Lower lobe of right lung (tissue), 2 donors: ENCODE results near the gene SORCS2. TPM values are rescaled to one million over a fixed set of nuclear protein-coding genes. Genes with fewer than 3 reads are reported as not detected.

Experiments used
- ATAC-seq, 2 donors: fragments of 200-7000 bp; cut with Tn5 transposase; one replicate each; pipeline ENCODE4 v1.9.1; 2020 to 2022; ENCODE audit warnings: mild to moderate bottlenecking in 2 of 2, moderate library complexity in 2 of 2
- DNase-seq: peaks from one replicate; pipeline ENCODE4 v3.0.0-alpha.2; 2020
- H3K27ac ChIP-seq: fragments of 200-600 bp; one replicate; pipeline ENCODE4 v1.8.0; 2022
- H3K27me3 ChIP-seq: fragments of 200-600 bp; one replicate; pipeline ENCODE4 v1.8.0; 2022; ENCODE audit warnings: low read depth
- H3K36me3 ChIP-seq: fragments of 200-600 bp; one replicate; pipeline ENCODE4 v1.8.0; 2022; ENCODE audit warnings: mild to moderate bottlenecking
- H3K4me1 ChIP-seq: fragments of 200-600 bp; one replicate; pipeline ENCODE4 v1.8.0; 2022
- H3K4me3 ChIP-seq: fragments of 200-600 bp; one replicate; pipeline ENCODE4 v1.8.0; 2022; ENCODE audit warnings: mild to moderate bottlenecking
- H3K9me3 ChIP-seq: fragments of 200-600 bp; one replicate; pipeline ENCODE4 v1.8.0; 2022
- CTCF ChIP-seq: fragments of 200-600 bp; IDR thresholded peaks from one replicate; pipeline ENCODE4 v1.8.0; 2022; ENCODE audit warnings: antibody characterized with exemption, mild to moderate bottlenecking
- intact Hi-C: fragments of 100-400 bp; cut with DNase I; formaldehyde crosslinking; loops from one replicate; pipeline ENCODE4 v1.11.0; 2022
- total RNA-seq: library from RNA; stranded (reverse); fragmentation: NEBNext Ultra II Directional; extraction: Animal tissue kit (Norgen Biotek cat#: 25700); gene quantifications from one replicate; pipeline ENCODE4 v1.2.1, GENCODE V29; 2021
- donor health status: DM: no; HTN: yes; CAD: no; lungs with severe emphysema.

Gene SORCS2
- total RNA-seq, 1 donor from 2014 or later, result 5.8 TPM

- ATAC-seq (no peak), DNase-seq (no peak)
- no peak for TF ChIP-seq CTCF
- no peaks in the 10 kb centered on the region for H3K27me3 ChIP-seq
- intact Hi-C loops, result no loop called here
- no peak overlapping the region for H3K27ac ChIP-seq
- no peaks in the 10 kb centered on the region for H3K9me3 ChIP-seq
- no peaks in the 10 kb centered on the region for H3K36me3 ChIP-seq
- H3K4me1 ChIP-seq, result no peaks in the 10 kb centered on the region
- no peak overlapping the region for H3K4me3 ChIP-seq
Measured at GRCh38 chr4:7610841-7611240, 418.5 kb downstream of the SORCS2 start.

GRCh38 chr4:7612311-7612897, 420.1 kb downstream of the SORCS2 start:
- Histone ChIP-seq H3K9me3 (no peaks in the 10 kb centered on the region), H3K4me3 (no peak overlapping the region), H3K4me1 (no peaks in the 10 kb centered on the region), H3K27me3 (no peaks in the 10 kb centered on the region), H3K27ac (no peak overlapping the region), H3K36me3 (no peaks in the 10 kb centered on the region)
- DNase-seq (no peak), ATAC-seq (no peak)
- intact Hi-C loops, result no loop called here
- TF ChIP-seq CTCF, result no peak

GRCh38 chr4:7614350-7614949, 422.1 kb downstream of the SORCS2 start:
- no peaks in the 10 kb centered on the region for H3K36me3 ChIP-seq
- no peak for TF ChIP-seq CTCF
- no peak overlapping the region for H3K27ac ChIP-seq
- H3K9me3 ChIP-seq, result no peaks in the 10 kb centered on the region
- H3K27me3 ChIP-seq, result no peaks in the 10 kb centered on the region
- DNase-seq (no peak), ATAC-seq (no peak)
- H3K4me1 ChIP-seq, result no peaks in the 10 kb centered on the region
- intact Hi-C loops, result no loop called here
- H3K4me3 ChIP-seq, result no peak overlapping the region

GRCh38 chr4:7616193-7616592, 423.9 kb downstream of the SORCS2 start:
- no peaks in the 10 kb centered on the region for H3K36me3 ChIP-seq
- TF ChIP-seq CTCF, result no peak
- no peak overlapping the region for H3K4me3 ChIP-seq
- H3K27ac ChIP-seq, result no peak overlapping the region
- H3K27me3 ChIP-seq, result peaks cover 5% of the 10 kb centered on the region
- DNase-seq (no peak), ATAC-seq (no peak)
- intact Hi-C loops, result no loop called here
- H3K9me3 ChIP-seq, result no peaks in the 10 kb centered on the region
- no peaks in the 10 kb centered on the region for H3K4me1 ChIP-seq

GRCh38 chr4:7618361-7618760, 426.0 kb downstream of the SORCS2 start:
- Histone ChIP-seq H3K4me3 (no peak overlapping the region), H3K36me3 (no peaks in the 10 kb centered on the region), H3K27me3 (peaks cover 10% of the 10 kb centered on the region), H3K9me3 (no peaks in the 10 kb centered on the region), H3K27ac (no peak overlapping the region), H3K4me1 (no peaks in the 10 kb centered on the region)
- DNase-seq, result no peak
- TF ChIP-seq CTCF, result no peak
- ATAC-seq, result no peak
- intact Hi-C loops, result no loop called here
